ENCODE data around the gene TMEM141.

- TF ChIP-seq CTCF (IDR thresholded peaks at IDR 0.05) (no peak), POLR2AphosphoS5 (IDR thresholded peaks at IDR 0.05; ENCODE audit: low read depth, low read length) (no peak), USF1 (IDR thresholded peaks at IDR 0.05; ENCODE audit: borderline replicate concordance, low read depth) (no peak), GATA2 (CRISPR knock-in tag; IDR thresholded peaks at IDR 0.05) (no peak), REST (IDR thresholded peaks at IDR 0.05; ENCODE audit: low read depth, low read length) (no peak), EZH2phosphoT487 (IDR thresholded peaks at IDR 0.05; ENCODE audit: borderline replicate concordance, low read depth) (no peak), SIN3A (IDR thresholded peaks at IDR 0.05; ENCODE audit: borderline replicate concordance, low read depth, low read length) (no peak)
These were observed 36.8 kb downstream of the TMEM141 start for GRCh38 chr9:136827794-136828473.
